K562 (cell line): ENCODE measurements around the gene PDE2A. TPM values are rescaled to one million over a fixed set of nuclear protein-coding genes. Genes with fewer than 3 reads are reported as not detected.

Experiments
- ATAC-seq: fragments of 200-7000 bp; cut with Tn5 transposase; 3 replicates; pipeline ENCODE4 v1.9.1; 2020; ENCODE audit warnings: moderate library complexity
- BruUV-seq: library from RNA; stranded (reverse); fragments of 400-500 nt; replicated peaks from 2 replicates; lab custom pipeline; 2021; lab: Mats Ljungman, UMichigan
- CTCF ChIA-PET: fragments of 300-600 bp; formaldehyde crosslinking; extraction: SDS; loops from one replicate; lab custom pipeline; 2021; ENCODE audit warnings: low intra/inter-chr PET ratio; lab: Yijun Ruan, JAX
- POLR2A ChIA-PET: fragments of 300-600, 350-650 bp; sonication (Branson Sonifier 250); formaldehyde crosslinking; extraction: SDS; loops from one replicate; lab custom pipeline; 2021; ENCODE audit warnings: antibody characterized with exemption, inconsistent platforms; lab: Yijun Ruan, JAX
- DNase-seq, 4 experiments: peaks; one replicate each; pipeline versions ENCODE4 v3.0.0 to v3.0.0-alpha.2; 2011 to 2018; ENCODE audit warnings: low spot score in 3 of 4, mixed read lengths in 3 of 4; ENCODE audit errors: extremely low read depth in 1 of 4
- FAIRE-seq: peaks from 2 replicates; lab custom pipeline; 2011; peaks lifted over from hg19 to GRCh38; lab: Jason Lieb, UNC
- H2AFZ ChIP-seq: 2 replicates; pipeline ENCODE4 v1.6.0; 2011; ENCODE audit warnings: low read depth, low read length, control low read depth, inconsistent platforms
- H3K27ac ChIP-seq: fragments of 200-600 bp; 3 replicates; pipeline ENCODE4 v1.8.0; 2011; ENCODE audit warnings: low read depth, mild to moderate bottlenecking, control low read depth, inconsistent platforms, low read length, moderate library complexity, mixed read lengths; ENCODE audit errors: extremely low read depth
- H3K27me3 ChIP-seq, 2 experiments: fragments of 300-600 bp in 1 of 2; 2 replicates in 1 of 2; 3 replicates in 1 of 2; pipeline versions ENCODE4 v1.6.0 to v1.8.0; 2011; ENCODE audit warnings: inconsistent platforms in 2 of 2, low read length in 2 of 2, mild to moderate bottlenecking in 1 of 2, mixed read lengths in 1 of 2, moderate library complexity in 1 of 2; ENCODE audit not compliant: control insufficient read depth in 2 of 2, insufficient read depth in 2 of 2
- H3K36me3 ChIP-seq: fragments of 300-600 bp; 3 replicates; pipeline ENCODE4 v1.8.0; 2011; ENCODE audit warnings: mild to moderate bottlenecking, low read length, inconsistent platforms; ENCODE audit not compliant: control insufficient read depth, insufficient read depth
- H3K4me1 ChIP-seq, 2 experiments: fragments of 200-600 bp in 1 of 2; replicated peaks in 1 of 2; 2 replicates in 1 of 2; 3 replicates in 1 of 2; pipeline versions ENCODE4 v1.5.1 to v1.8.0; 2011; ENCODE audit warnings: inconsistent platforms in 2 of 2, low read length in 2 of 2, mild to moderate bottlenecking in 1 of 2, mixed read lengths in 1 of 2, moderate library complexity in 1 of 2; ENCODE audit not compliant: control insufficient read depth in 2 of 2, insufficient read depth in 2 of 2
- H3K4me2 ChIP-seq: 2 replicates; pipeline ENCODE4 v1.6.1; 2011; ENCODE audit warnings: low read length, control low read depth, inconsistent platforms, mixed read lengths; ENCODE audit not compliant: insufficient read depth
- H3K4me3 ChIP-seq: fragments of 200-600 bp; sonication (generic), shearing (Covaris generic); 2 replicates; pipeline ENCODE4 v1.5.1; 2016; ENCODE audit warnings: control low read depth, inconsistent platforms
- H3K79me2 ChIP-seq: fragments of 200-600 bp; 3 replicates; pipeline ENCODE4 v1.8.0; 2011; ENCODE audit warnings: low read length, inconsistent platforms; ENCODE audit not compliant: control insufficient read depth, insufficient read depth
- H3K9ac ChIP-seq, 2 experiments: 2 replicates each; pipeline versions ENCODE4 v1.6.0 to v1.6.1; 2011; ENCODE audit warnings: low read depth in 2 of 2, low read length in 2 of 2, control low read depth in 1 of 2, inconsistent platforms in 1 of 2, mild to moderate bottlenecking in 1 of 2, mixed read lengths in 1 of 2; ENCODE audit not compliant: insufficient read depth in 1 of 2
- H3K9me1 ChIP-seq: one replicate; pipeline ENCODE4 v1.6.0; 2011; ENCODE audit warnings: inconsistent platforms, mild to moderate bottlenecking, low read length, moderate library complexity; ENCODE audit not compliant: control insufficient read depth, insufficient read depth
- H3K9me3 ChIP-seq: replicated peaks from 2 replicates; pipeline ENCODE4 v1.5.1; 2011; ENCODE audit warnings: low read depth, low read length, inconsistent platforms; ENCODE audit not compliant: control insufficient read depth, insufficient read depth
- H4K20me1 ChIP-seq: replicated peaks from 2 replicates; pipeline ENCODE4 v1.6.1; 2011; ENCODE audit warnings: low read length, inconsistent platforms, mixed read lengths; ENCODE audit not compliant: control insufficient read depth, insufficient read depth
- ARID2 ChIP-seq: fragments of 450-650 bp; IDR thresholded peaks from 2 replicates; pipeline ENCODE4 v1.6.1; 2017; ENCODE audit warnings: antibody characterized with exemption, mild to moderate bottlenecking
- CHD1 ChIP-seq: fragments of 200-600 bp; sonication (generic); IDR thresholded peaks from one replicate; pipeline ENCODE4 v1.6.1; 2012; ENCODE audit warnings: mild to moderate bottlenecking, moderate library complexity, low read length, inconsistent platforms
- E2F6 ChIP-seq, 2 experiments: IDR thresholded peaks; 2 replicates each; pipeline ENCODE4 v1.6.1; 2011; ENCODE audit warnings: borderline replicate concordance in 1 of 2, control low read depth in 1 of 2, low read depth in 1 of 2, low read length in 1 of 2, mild to moderate bottlenecking in 1 of 2, mixed read lengths in 1 of 2, moderate library complexity in 1 of 2; ENCODE audit not compliant: insufficient read depth in 1 of 2, insufficient read length in 1 of 2, poor library complexity in 1 of 2, severe bottlenecking in 1 of 2; ENCODE audit errors: extremely low read depth in 1 of 2
- ELF2 ChIP-seq: fragments of 250-450 bp; sonication (Bioruptor Pico); IDR thresholded peaks from 2 replicates; pipeline ENCODE4 v1.5.0; 2021; ENCODE audit warnings: mild to moderate bottlenecking
- EWSR1 ChIP-seq: fragments of 450-650 bp; IDR thresholded peaks from 2 replicates; pipeline ENCODE4 v1.6.1; 2018; ENCODE audit warnings: borderline replicate concordance, mild to moderate bottlenecking, low read depth, moderate library complexity; ENCODE audit not compliant: partially characterized antibody
- FOXM1 ChIP-seq, 2 experiments: fragments of 450-650 bp in 1 of 2; sonication (generic) in 1 of 2; formaldehyde crosslinking in 1 of 2; IDR thresholded peaks; 2 replicates each; pipeline versions ENCODE4 v1.6.1 to v1.9.0; 2017 to 2022; ENCODE audit warnings: low read depth in 2 of 2, mild to moderate bottlenecking in 2 of 2, missing genetic modification reagents in 1 of 2, moderate library complexity in 1 of 2
- HDAC6 ChIP-seq: IDR thresholded peaks from 2 replicates; pipeline ENCODE4 v1.6.1; 2012; ENCODE audit warnings: low read depth, mild to moderate bottlenecking, control low read depth, inconsistent platforms, low read length, moderate library complexity
- HMGN3 ChIP-seq: IDR thresholded peaks from 2 replicates; pipeline ENCODE4 v1.6.1; 2011; ENCODE audit warnings: borderline replicate concordance, low read depth, mild to moderate bottlenecking, mixed read lengths, low read length; ENCODE audit not compliant: insufficient read length; ENCODE audit errors: extremely low read depth
- IRF1 ChIP-seq: sonication (generic); formaldehyde crosslinking; IDR thresholded peaks from 2 replicates; pipeline ENCODE4 v1.8.0; 2022; ENCODE audit warnings: missing genetic modification reagents, mild to moderate bottlenecking, borderline replicate concordance
- KAT2B ChIP-seq: IDR thresholded peaks from one replicate; pipeline ENCODE4 v1.6.1; 2012; ENCODE audit warnings: low read depth, mild to moderate bottlenecking, control low read depth, inconsistent platforms, low read length, moderate library complexity
- MEIS2 ChIP-seq: fragments of 450-650 bp; IDR thresholded peaks from 2 replicates; pipeline ENCODE4 v1.6.1; 2014; ENCODE audit warnings: mild to moderate bottlenecking; ENCODE audit not compliant: partially characterized antibody
- RBM34 ChIP-seq: fragments of 200-400 bp; formaldehyde crosslinking; IDR thresholded peaks from 2 replicates; pipeline ENCODE4 v1.6.1; 2018; ENCODE audit warnings: low read length, borderline replicate concordance; ENCODE audit not compliant: insufficient read depth
- RFX7 ChIP-seq: fragments of 250-450 bp; sonication (Bioruptor Pico); IDR thresholded peaks from 2 replicates; pipeline ENCODE4 v1.5.1; 2021; ENCODE audit warnings: mild to moderate bottlenecking
- SMARCA5 ChIP-seq: fragments of 450-650 bp; IDR thresholded peaks from 2 replicates; pipeline ENCODE4 v1.6.1; 2016
- TRIM24 ChIP-seq, 2 experiments: fragments of 450-650 bp; IDR thresholded peaks; 2 replicates each; pipeline ENCODE4 v1.6.1; 2016
- ZNF408 ChIP-seq: fragments of 250-450 bp; sonication (Bioruptor Pico); IDR thresholded peaks from 2 replicates; pipeline ENCODE4 v1.4.0; 2020; ENCODE audit warnings: low read depth, mild to moderate bottlenecking, moderate library complexity
- WGBS: fragments of 100-300 bp; shearing (Covaris generic); methylation state at CpG from one replicate; pipeline ENCODE4 v1.1.6; 2016; ENCODE audit warnings: low coverage, mixed read lengths; ENCODE audit not compliant: insufficient coverage; ENCODE audit errors: missing lambda C conversion rate; 5-methylcytosine and 5-hydroxymethylcytosine counted together
- in situ Hi-C: fragments of 300-500 bp; cut with MboI; formaldehyde crosslinking; loops from 4 replicates; pipeline ENCODE4 v1.15.0; 2018; ENCODE audit warnings: inconsistent platforms, mixed read lengths
- intact Hi-C: fragments of 100-400 bp; cut with micrococcal nuclease; formaldehyde crosslinking; loops from 2 replicates; pipeline ENCODE4 v1.14.2; 2022
- polyA plus RNA-seq, 8 experiments: library from polyadenylated mRNA; depleted of rRNA in 4 of 8; stranded (reverse) in 5 of 8; unstranded in 3 of 8; fragments of >200 nt; fragmentation: Nextera tagmentation in 2 of 8; fragmentation: Illumina TruSeq in 1 of 8; extraction: Ambion mirVana in 2 of 8; extraction: Trizol in 1 of 8; gene quantifications; 2 replicates each; pipeline versions ENCODE4 v1.2.1 to v1.2.3, GENCODE V29; 2011 to 2014; ENCODE audit warnings: inconsistent platforms in 1 of 8, missing spikeins in 1 of 8
- total RNA-seq, 7 experiments: library from RNA; depleted of rRNA in 6 of 7; stranded (reverse); fragments of >200 nt in 6 of 7; fragmentation: Illumina TruSeq in 2 of 7; extraction: Trizol in 2 of 7; gene quantifications; 2 replicates each; pipeline versions ENCODE4 v1.2.1 to v1.2.3, GENCODE V29; 2011 to 2021; ENCODE audit warnings: low replicate concordance in 1 of 7

Gene PDE2A
- total and polyA plus RNA-seq, 9 of the 15 experiments (the other 6 are each of a cell fraction or from before 2014, with no cell fraction given), result 0.07 to 15.2 (median 1.6) TPM; not detected in 1

- no peak for TF ChIP-seq RFX7 (CRISPR knock-in tag)
- no peak for TF ChIP-seq EWSR1
Observed at GRCh38 chr11:72562431-72562830, 111.8 kb downstream of the PDE2A start (continued).

GRCh38 chr11:72561856-72562255, 112.4 kb downstream of the PDE2A start:
- no peak for FAIRE-seq
- ChIA-PET POLR2A (interaction anchor here (0.8 to 1.5 kb wide), 3 partner anchors 12 to 245 kb away, joined by 3 read pairs; partner anchors contain the start of gene CLPB), CTCF (no interaction called here)
- Histone ChIP-seq H2AFZ (no peak overlapping the region), H3K4me1 (no peaks in the 10 kb centered on the region), H3K9ac (no peak overlapping the region), H3K9me1 (no peaks in the 10 kb centered on the region), H3K4me2 (no peak overlapping the region), H4K20me1 (no peaks in the 10 kb centered on the region), H3K27me3 (peaks cover 16 to 42% of the 10 kb centered on the region in 2 experiments; a peak in 4 of 5 replicates), H3K36me3 (no peaks in the 10 kb centered on the region), H3K9me3 (no peaks in the 10 kb centered on the region), H3K79me2 (no peaks in the 10 kb centered on the region), H3K4me3 (no peak overlapping the region), H3K27ac (no peak overlapping the region)
- DNase-seq, result no peak
- in situ Hi-C loops (no loop called here), intact Hi-C loops (no loop called here)
- BruUV-seq, result no TSS peak
- ATAC-seq, result no peak
- no peak for TF ChIP-seq E2F6 (IDR thresholded peaks at IDR 0.05; ENCODE audit: borderline replicate concordance in 1 of 2, extremely low read depth in 1 of 2, insufficient read depth in 1 of 2, insufficient read length in 1 of 2, low read depth in 1 of 2, low read length in 1 of 2, poor library complexity in 1 of 2, severe bottlenecking in 1 of 2)
- no peak for TF ChIP-seq SMARCA5
- no peak for TF ChIP-seq KAT2B
- TF ChIP-seq CHD1, result no peak
- no peak for TF ChIP-seq IRF1 (CRISPR knock-in tag)
- no peak for TF ChIP-seq ELF2
- TF ChIP-seq RBM34, result no peak
- TF ChIP-seq HMGN3, result no peak
- no peak for TF ChIP-seq ARID2
- TF ChIP-seq HDAC6, result no peak
- no peak for TF ChIP-seq ZNF408 (CRISPR knock-in tag)
- no peak for TF ChIP-seq TRIM24 (IDR thresholded peaks at IDR 0.05)
- TF ChIP-seq MEIS2, result no peak
- TF ChIP-seq FOXM1 (IDR thresholded peaks at IDR 0.05; ENCODE audit: low read depth), result no peak
- TF ChIP-seq FOXM1 (CRISPR knock-in tag; IDR thresholded peaks at IDR 0.05; ENCODE audit: low read depth), result no peak
- 0% methylated on average over 4 of the region's 4 CpGs for WGBS
